K562 (cell line): ENCODE data around the gene SLC27A2. TPM values are rescaled to one million over a fixed set of nuclear protein-coding genes. Genes with fewer than 3 reads are reported as not detected.

Experiments used
- C11orf30 ChIP-seq: fragments of 450-650 bp; IDR thresholded peaks from 2 replicates; pipeline ENCODE4 v1.6.1; 2016; ENCODE audit warnings: low read depth, mild to moderate bottlenecking
- CTCF ChIP-seq, 3 experiments: IDR thresholded peaks in 2 of 3; conservative IDR thresholded peaks in 1 of 3; 2 replicates each; pipeline ENCODE4 v1.5.1; 2011 to 2012; ENCODE audit warnings: low read length in 3 of 3, mild to moderate bottlenecking in 3 of 3, control low read depth in 2 of 3, improper control_type of control experiment in 1 of 3, inconsistent platforms in 1 of 3, low read depth in 1 of 3, mixed read lengths in 1 of 3, moderate library complexity in 1 of 3; ENCODE audit not compliant: insufficient read depth in 2 of 3
- DPF2 ChIP-seq: fragments of 450-650 bp; IDR thresholded peaks from 2 replicates; pipeline ENCODE4 v1.6.1; 2016
- ELK3 ChIP-seq: fragments of 450-650 bp; formaldehyde crosslinking; IDR thresholded peaks from 2 replicates; pipeline ENCODE4 v1.4.0; 2020; ENCODE audit warnings: mild to moderate bottlenecking
- ETV1 ChIP-seq: fragments of 450-650 bp; conservative IDR thresholded peaks from 2 replicates; pipeline ENCODE4 v1.6.1; 2016; ENCODE audit warnings: missing genetic modification characterization, control low read depth, low read depth, missing compliant biosample characterization
- FOXP4 ChIP-seq: sonication (generic); formaldehyde crosslinking; IDR thresholded peaks from 2 replicates; pipeline ENCODE4 v1.8.0; 2022; ENCODE audit warnings: mild to moderate bottlenecking, missing genetic modification reagents, borderline replicate concordance
- HDAC2 ChIP-seq: fragments of 450-650 bp; IDR thresholded peaks from 2 replicates; pipeline ENCODE4 v1.6.1; 2016; ENCODE audit warnings: mild to moderate bottlenecking
- HDAC3 ChIP-seq: fragments of 450-650 bp; IDR thresholded peaks from 2 replicates; pipeline ENCODE4 v1.6.1; 2018; ENCODE audit warnings: borderline replicate concordance, mild to moderate bottlenecking, moderate library complexity; ENCODE audit not compliant: partially characterized antibody
- HINFP ChIP-seq: fragments of 450-650 bp; conservative IDR thresholded peaks from 2 replicates; pipeline ENCODE4 v1.6.1; 2016; ENCODE audit warnings: missing genetic modification characterization, low read depth, mild to moderate bottlenecking, control low read depth, missing compliant biosample characterization
- HLTF ChIP-seq: fragments of 450-650 bp; IDR thresholded peaks from 2 replicates; pipeline ENCODE4 v1.6.1; 2016
- MAFF ChIP-seq: IDR thresholded peaks from 2 replicates; pipeline ENCODE4 v1.6.1; 2012; ENCODE audit warnings: low read length, improper control_type of control experiment
- MAFK ChIP-seq: IDR thresholded peaks from 2 replicates; pipeline ENCODE4 v1.6.1; 2011; ENCODE audit warnings: low read length, improper control_type of control experiment
- MCM2 ChIP-seq: fragments of 450-650 bp; IDR thresholded peaks from 2 replicates; pipeline ENCODE4 v1.6.1; 2017; ENCODE audit warnings: low read depth, mild to moderate bottlenecking
- NR3C1 ChIP-seq: sonication (generic); formaldehyde crosslinking; IDR thresholded peaks from 2 replicates; pipeline ENCODE4 v1.8.1; 2022; ENCODE audit warnings: missing genetic modification reagents
- POLR2A ChIP-seq: fragments of 450-650 bp; conservative IDR thresholded peaks from 2 replicates; pipeline ENCODE4 v1.6.1; 2016
- POLR2G ChIP-seq: fragments of 200-400 bp; formaldehyde crosslinking; IDR thresholded peaks from 2 replicates; pipeline ENCODE4 v1.6.1; 2017; ENCODE audit warnings: low read depth, mild to moderate bottlenecking, antibody characterized with exemption, low read length, moderate library complexity
- RERE ChIP-seq: sonication (generic); formaldehyde crosslinking; IDR thresholded peaks from 2 replicates; pipeline ENCODE4 v1.8.0; 2023; ENCODE audit warnings: missing genetic modification reagents, mild to moderate bottlenecking, borderline replicate concordance
- U2AF2 ChIP-seq: fragments of 200-400 bp; formaldehyde crosslinking; optimal IDR thresholded peaks from 2 replicates; pipeline ENCODE3; 2017; ENCODE audit warnings: low read depth, mild to moderate bottlenecking, low read length
- ZNF282 ChIP-seq: sonication (generic); formaldehyde crosslinking; IDR thresholded peaks from 2 replicates; pipeline ENCODE4 v1.8.1; 2023; ENCODE audit warnings: missing genetic modification reagents
- polyA plus RNA-seq, 8 experiments: library from polyadenylated mRNA; depleted of rRNA in 4 of 8; stranded (reverse) in 5 of 8; unstranded in 3 of 8; fragments of >200 nt; fragmentation: Nextera tagmentation in 2 of 8; fragmentation: Illumina TruSeq in 1 of 8; extraction: Ambion mirVana in 2 of 8; extraction: Trizol in 1 of 8; gene quantifications; 2 replicates each; pipeline versions ENCODE4 v1.2.1 to v1.2.3, GENCODE V29; 2011 to 2014; ENCODE audit warnings: inconsistent platforms in 1 of 8, missing spikeins in 1 of 8
- total RNA-seq, 7 experiments: library from RNA; depleted of rRNA in 6 of 7; stranded (reverse); fragments of >200 nt in 6 of 7; fragmentation: Illumina TruSeq in 2 of 7; extraction: Trizol in 2 of 7; gene quantifications; 2 replicates each; pipeline versions ENCODE4 v1.2.1 to v1.2.3, GENCODE V29; 2011 to 2021; ENCODE audit warnings: low replicate concordance in 1 of 7

The SLC27A2 gene
- total and polyA plus RNA-seq, 9 of the 15 experiments (the other 6 are each of a cell fraction or from before 2014, with no cell fraction given) = 4.9 to 38.0 (median 22.7) TPM

GRCh38 chr15:50186090-50186489 is 4.1 kb downstream of the SLC27A2 start (continued):
- TF ChIP-seq HINFP (tag) = no peak
- peak; percentile 54 for TF ChIP-seq MAFF
- no peak for TF ChIP-seq MCM2
- peak; percentile 74 for TF ChIP-seq C11orf30
- TF ChIP-seq NR3C1 = no peak
- TF ChIP-seq HDAC3 = no peak
- no peak for TF ChIP-seq POLR2A
- no peak for TF ChIP-seq DPF2
- no peak for TF ChIP-seq ZNF282 (CRISPR knock-in tag)
- no peak for TF ChIP-seq HLTF
- TF ChIP-seq ELK3 (CRISPR knock-in tag) = no peak
- no peak for TF ChIP-seq RERE (CRISPR knock-in tag)
- TF ChIP-seq FOXP4 = no peak
- no peak for TF ChIP-seq ETV1 (tag)
- no peak for TF ChIP-seq POLR2G
- peak; percentile 48; the same call in 1 of the 2 replicates for TF ChIP-seq MAFK
- no peak for TF ChIP-seq U2AF2
- TF ChIP-seq HDAC2 = no peak
- TF ChIP-seq CTCF (IDR thresholded peaks at IDR 0.05 in 2 of 3, conservative IDR thresholded peaks at IDR 0.05 in 1 of 3; ENCODE audit: insufficient read depth in 2 of 3, low read depth in 1 of 3, low read length in 3 of 3) = no peak
